PC-9 (cell line): ENCODE measurements around the gene TCEA3.

Source experiments
- CTCF ChIP-seq: fragments of 200-600 bp; sonication (generic); conservative IDR thresholded peaks from 2 replicates; pipeline ENCODE4 v1.6.1; 2017; ENCODE audit warnings: mixed run types, antibody characterized with exemption, mild to moderate bottlenecking, moderate library complexity
- EZH2 ChIP-seq: fragments of 200-600 bp; sonication (generic); IDR thresholded peaks from 2 replicates; pipeline ENCODE4 v1.8.0; 2017; ENCODE audit warnings: antibody characterized with exemption, low read depth

- TF ChIP-seq CTCF = no peak
- no peak for TF ChIP-seq EZH2
Observed at GRCh38 chr1:23369335-23370013, 55.1 kb downstream of the TCEA3 start, which contains the start of gene ZNF436.
